HepG2 (cell line): Measurements from ENCODE around the gene NOBOX.

Experiments used
- HIC2 ChIP-seq: sonication (generic); formaldehyde crosslinking; IDR thresholded peaks from 2 replicates; pipeline ENCODE4 v1.9.0; 2022; ENCODE audit warnings: low read depth, missing genetic modification reagents
- TF ChIP-seq, protein P1 (sequence below): sonication (generic); formaldehyde crosslinking; IDR thresholded peaks from 2 replicates; pipeline ENCODE4 v1.5.0; 2020; ENCODE audit warnings: mild to moderate bottlenecking, missing genetic modification reagents, moderate library complexity

GRCh38 chr7:144379776-144380384 lies 23.6 kb downstream of the NOBOX start:
- TF ChIP-seq, protein P1, sequence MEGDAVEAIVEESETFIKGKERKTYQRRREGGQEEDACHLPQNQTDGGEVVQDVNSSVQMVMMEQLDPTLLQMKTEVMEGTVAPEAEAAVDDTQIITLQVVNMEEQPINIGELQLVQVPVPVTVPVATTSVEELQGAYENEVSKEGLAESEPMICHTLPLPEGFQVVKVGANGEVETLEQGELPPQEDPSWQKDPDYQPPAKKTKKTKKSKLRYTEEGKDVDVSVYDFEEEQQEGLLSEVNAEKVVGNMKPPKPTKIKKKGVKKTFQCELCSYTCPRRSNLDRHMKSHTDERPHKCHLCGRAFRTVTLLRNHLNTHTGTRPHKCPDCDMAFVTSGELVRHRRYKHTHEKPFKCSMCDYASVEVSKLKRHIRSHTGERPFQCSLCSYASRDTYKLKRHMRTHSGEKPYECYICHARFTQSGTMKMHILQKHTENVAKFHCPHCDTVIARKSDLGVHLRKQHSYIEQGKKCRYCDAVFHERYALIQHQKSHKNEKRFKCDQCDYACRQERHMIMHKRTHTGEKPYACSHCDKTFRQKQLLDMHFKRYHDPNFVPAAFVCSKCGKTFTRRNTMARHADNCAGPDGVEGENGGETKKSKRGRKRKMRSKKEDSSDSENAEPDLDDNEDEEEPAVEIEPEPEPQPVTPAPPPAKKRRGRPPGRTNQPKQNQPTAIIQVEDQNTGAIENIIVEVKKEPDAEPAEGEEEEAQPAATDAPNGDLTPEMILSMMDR (CRISPR knock-in tag) = no peak
- TF ChIP-seq HIC2 (CRISPR knock-in tag) = no peak
